Activated T-helper 1 cell treated with Interleukin-2 at 50 U/mL for 16 hours (primary cell): ENCODE data around the gene PIN1.

Source experiments
- DNase-seq: peaks from one replicate; pipeline ENCODE4 v3.0.0-alpha.2; 2020; ENCODE audit warnings: low read depth

The PIN1 gene

DNA sequence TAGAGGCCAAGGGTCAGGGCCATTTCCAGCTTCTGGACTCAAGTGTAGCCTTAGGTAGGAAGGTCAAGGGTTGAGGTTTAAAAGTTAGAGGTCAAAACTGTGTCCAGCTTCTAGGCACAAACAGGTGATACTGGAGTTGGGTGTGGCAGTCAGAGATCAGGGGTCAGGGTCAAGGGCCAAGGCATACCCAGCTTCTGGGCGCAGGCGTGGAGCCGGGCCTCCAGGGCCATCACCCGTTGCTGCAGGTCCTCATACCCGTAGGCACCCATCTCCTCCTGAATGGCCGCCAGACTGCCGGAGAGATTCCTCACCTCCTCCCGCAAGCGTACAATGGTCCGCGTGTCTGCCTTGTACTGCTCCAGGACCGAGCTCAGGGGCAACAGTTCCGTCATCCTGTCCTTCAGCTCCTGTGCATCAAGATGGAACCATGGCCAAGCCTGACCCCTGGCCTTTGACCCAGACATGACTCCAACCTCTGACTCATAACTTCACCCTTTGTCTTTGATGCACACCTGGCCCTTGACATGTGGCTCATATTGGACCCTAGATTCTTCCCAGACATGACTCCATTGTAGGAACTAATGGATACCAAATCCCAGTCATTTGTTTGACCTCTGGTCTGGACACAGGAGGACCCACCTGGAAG lies 22.1 kb downstream of the PIN1 start:
- no peak for DNase-seq

DNA sequence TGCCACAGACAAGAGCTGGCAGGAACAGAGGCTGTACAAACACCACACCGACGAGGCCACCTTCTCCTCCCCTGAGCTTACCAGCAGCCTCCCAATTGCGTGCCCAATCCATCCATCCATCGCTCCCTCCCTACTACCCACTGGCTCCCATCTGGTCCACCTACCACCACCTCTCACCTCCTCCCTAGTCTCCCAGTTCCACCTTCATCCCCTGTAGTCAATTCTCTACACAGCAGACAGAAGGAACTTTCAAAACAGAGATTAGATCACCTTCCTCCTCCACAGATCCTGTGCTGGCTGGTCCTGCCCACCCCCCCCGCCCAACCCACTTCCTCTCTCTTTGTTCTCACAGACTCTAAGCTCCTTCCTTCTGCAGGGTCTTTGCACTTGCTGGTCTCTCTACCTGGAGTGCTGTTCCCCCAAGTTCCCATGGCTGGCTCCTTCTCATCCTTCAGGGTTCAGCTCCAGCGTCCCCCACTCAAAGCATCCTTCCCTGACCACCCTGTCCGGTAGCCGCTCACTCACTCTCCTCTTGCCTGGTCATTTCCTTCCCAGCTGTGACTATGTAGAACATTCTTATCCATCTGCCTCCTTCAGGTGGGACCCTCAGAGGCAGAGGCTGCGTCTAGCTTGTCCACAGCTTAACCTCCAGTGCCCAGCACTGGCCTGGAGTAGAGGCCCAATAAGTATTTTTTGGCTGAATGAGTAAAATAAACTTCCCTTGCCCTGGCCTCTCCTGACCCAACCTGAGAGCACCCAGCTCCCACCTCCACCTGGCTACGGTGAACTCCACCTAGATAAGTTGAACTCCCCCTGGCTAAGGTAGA lies 23.0 kb downstream of the PIN1 start:
- no peak for DNase-seq

DNA sequence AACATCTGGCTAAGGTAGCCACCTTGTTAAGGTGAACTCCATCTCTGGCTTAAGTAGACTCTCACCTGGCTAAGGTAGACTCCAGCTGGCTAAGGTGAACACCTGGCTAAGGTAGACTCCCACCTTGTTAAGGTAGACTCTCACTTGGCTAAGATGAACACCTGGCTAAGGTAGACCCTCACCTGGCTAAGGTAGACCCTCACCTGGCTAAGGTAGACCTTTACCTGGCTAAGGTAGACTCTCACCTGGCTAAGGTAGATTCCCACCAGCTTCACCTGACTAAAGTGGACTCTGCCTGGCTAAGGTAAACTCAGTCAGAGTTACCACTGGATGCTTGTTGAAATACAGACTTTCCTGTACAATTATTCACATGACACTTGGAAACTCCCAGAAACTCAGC lies 23.6 kb downstream of the PIN1 start:
- no peak for DNase-seq

DNA sequence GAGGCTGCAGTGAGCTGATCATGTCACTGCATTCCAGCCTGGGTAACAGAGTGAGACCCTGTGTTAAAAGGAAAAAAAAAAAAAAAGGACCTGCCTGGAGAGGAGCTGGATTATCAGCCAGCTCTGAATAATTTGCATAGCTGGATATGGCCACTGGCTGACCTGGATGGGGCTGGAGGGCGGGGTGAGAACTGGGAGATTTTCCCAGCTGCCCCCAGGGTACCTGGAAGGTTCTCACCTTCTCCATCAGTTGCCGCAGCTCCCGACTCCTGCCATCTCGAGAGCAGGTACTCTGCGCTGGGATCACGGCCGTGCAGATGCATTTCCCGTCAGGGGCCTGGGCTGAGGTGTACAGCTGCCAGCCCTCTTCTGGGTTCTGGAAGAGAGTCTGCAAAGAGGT lies 25.3 kb downstream of the PIN1 start:
- DNase-seq, result no peak

DNA sequence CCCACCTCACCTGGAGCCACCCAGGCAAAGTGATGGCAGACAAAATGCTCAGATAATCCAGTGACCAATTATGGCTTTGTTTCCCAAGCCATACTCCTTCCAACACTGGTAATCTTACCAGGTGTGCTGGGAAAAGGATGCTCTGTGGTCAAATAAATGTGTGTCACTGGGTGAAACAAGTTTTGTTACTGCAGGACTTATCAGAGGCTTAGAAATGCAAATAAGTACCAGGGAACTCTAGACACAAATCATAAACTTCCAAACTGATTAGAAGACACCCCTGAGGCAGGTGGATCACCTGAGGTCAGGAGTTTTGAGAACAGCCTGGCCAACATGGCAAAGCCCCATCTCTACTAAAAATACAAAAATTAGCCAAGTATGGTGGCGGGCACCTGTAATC lies 26.4 kb downstream of the PIN1 start:
- no peak for DNase-seq

DNA sequence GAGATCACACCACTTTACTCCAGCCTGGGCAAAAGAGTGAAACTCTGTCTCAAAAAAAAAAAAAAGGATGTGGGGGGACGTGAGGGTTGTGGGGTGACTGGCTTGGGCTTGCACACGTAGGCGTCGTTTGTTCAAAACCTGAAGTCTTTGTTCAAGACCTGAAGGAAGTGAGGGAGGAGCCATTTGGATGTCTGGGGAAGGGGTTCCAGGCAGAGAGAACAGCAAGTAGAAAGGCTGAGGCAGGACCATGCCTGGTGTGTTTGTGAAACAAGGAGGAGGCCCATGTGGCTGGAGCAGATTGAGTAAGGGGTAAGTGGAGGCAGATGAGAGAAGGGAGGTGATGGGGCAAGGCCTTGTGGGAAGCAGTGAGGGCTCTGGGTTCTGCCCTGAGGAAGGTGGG lies 27.8 kb downstream of the PIN1 start:
- DNase-seq, result no peak

DNA sequence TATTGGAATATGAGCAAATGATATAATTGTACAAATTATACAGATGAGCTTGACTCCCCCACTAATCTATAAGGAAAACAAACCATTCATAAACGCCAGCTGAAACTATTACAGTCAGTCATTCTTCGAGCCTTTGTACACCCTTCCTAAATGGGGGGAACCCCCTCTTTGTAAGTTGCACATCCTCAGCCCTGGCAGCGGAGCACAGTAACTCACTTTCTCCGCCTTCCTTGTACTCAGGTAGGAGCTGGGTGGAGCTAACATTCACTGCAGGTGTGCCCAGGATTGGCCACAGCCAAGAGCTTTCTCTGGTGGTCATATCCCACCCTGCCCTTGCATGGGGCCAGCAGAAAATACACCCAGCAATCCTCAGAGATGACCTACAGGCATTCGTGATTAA lies 28.6 kb downstream of the PIN1 start:
- DNase-seq, result no peak

DNA sequence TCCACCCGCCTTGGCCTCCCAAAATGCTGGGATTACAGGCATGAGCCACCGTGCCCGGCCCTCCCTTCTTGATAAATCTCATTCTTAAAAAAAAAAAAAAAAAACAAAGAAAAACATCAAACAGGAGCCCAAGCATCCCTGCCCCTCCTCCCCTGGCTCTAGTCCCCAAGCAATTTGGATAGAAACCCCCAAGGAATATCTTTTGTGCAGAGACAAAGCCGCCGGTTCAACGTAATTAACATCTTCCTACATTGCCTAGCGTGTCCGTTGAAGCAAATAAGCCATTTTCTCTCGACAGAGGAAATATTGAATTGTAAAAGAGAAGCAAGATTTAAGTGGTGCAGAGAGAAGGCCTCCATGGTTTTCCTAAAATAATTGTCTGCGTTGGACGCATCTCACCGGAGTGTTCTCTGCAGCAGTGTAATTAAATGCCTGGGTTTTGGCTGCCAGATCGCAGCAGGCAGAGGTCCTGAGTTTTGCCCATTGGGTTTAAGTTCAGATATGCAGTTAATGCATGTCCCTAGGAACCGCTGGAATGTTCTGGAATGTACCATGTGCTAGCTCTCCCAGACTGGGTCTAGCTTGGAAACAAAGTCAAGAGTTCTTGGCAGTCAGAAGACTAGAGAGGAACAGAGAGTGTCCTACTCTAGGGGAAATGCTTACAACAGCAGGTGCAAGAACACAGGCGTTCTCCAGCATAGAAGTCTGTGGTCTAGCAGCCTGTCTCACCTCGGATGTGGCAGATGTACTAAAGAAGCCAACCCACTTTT lies 30.8 kb downstream of the PIN1 start:
- DNase-seq, result peak; percentile 27

DNA sequence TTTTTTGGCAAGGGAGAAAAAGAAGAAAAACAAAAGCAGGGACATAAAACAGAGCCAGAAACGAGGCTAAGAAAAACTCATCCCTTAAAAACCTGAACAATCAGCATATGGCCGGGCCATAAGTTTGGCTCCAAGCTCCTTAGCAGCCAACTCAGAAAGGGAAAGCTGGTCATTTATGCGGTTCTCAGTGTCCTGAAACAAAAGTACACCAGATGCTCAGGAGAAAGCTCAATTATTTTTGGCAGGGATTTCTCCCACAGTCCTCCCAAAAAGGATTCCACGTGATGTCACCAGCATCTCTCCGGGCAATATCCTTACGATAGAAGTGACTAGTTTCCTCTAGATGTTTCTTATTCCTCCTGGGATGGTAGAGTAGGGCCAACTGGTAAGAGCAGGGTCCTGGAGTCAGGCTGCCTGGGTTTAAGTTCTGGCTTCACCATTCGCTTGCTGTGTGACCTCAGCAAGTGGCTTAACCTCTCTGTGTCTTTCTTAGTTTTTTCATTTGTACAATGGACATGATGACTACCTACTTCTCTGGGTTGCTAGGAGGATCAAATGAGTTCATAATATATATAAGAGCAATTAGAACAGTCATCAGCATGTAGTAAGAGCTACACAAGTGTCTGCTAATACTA lies 34.0 kb downstream of the PIN1 start:
- DNase-seq, result no peak

DNA sequence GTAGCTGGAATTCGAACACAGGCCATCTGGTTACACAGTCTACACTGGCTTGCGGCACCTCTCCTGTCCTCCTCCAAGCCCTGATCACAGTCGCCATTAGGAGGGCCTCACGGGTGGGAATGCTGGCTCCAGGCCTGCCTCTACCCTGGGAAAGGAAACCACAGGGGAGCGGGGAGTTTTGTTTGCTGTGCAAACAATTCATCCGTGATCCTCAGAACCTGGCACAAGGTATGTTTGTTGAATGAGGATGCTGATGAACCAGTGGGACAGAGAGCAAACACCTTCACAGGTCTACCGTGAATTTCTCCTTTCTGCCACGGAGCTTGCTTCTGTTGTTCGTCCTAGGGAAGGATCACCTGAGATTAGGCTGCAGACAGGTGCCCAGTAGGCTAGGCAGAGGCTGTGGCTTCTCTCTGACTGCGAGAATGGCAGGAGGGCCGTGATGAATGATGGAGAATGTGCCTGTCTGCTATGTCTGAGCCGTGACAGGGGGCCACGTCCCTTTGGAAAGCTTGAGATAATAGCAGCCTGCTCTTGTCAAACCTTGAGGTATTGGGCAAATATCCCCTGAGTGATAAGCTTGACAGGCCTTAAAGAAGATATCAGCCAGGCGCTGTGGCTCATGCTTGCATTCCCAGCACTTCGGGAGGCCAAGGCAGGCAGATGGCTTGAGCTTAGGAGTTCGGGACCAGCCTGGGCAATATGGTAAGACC lies 36.7 kb downstream of the PIN1 start:
- DNase-seq, result no peak

DNA sequence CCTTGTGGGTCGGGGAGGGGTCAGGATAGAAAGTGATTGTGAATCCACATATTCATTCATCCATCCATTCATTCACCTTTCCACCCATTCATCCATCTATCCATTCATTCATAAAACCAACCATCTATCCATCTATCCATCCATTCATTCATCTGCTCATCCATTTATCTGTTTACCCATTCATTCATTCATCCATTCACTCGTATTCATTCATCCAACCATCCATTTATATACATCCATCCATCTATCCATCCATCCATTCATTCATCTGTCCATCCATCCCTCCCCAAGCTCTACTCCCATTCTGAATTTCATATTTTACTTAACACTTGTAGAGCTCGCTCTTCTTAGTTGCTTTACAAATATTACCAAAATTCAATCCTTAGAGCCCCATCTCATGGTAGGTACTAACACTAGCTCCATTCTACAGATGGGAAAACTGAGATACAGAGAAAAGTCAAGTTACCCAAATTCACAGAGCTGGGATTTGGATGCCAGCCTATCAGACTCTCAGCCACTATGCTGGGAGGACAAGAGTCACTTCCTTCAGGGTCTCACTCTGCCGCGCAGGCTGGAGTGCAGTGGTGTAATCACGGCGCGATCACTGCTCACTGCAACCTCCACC lies 37.6 kb downstream of the PIN1 start:
- DNase-seq, result no peak

DNA sequence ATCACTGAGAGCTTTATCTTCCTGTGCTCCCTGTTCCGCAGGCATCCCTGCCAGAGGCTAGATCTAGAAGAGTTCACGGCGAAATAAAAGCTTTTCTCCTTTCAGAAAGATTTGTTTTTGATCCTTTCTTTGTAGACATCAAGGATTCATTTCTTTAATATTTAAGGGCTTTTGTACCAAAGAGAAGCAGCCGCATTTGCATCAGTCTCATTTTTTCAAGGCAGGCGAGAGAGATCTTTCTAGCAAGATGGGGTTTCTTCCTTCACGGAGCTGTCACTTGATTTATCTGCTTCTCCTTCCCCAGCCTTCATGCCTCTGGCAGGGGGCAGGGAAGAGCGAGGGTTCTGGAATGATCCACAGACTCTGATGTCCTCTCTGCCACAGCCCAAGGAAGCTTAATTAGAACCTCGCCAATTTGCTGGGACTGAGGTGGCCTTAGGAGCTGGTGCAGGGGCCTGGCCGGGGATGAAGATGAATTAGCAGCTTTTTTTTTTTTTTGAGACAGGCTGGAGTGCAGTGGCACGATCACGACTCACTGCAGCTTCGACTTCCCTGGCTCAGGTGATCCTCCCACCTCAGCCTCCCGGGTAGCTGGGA lies 40.0 kb downstream of the PIN1 start:
- no peak for DNase-seq

DNA sequence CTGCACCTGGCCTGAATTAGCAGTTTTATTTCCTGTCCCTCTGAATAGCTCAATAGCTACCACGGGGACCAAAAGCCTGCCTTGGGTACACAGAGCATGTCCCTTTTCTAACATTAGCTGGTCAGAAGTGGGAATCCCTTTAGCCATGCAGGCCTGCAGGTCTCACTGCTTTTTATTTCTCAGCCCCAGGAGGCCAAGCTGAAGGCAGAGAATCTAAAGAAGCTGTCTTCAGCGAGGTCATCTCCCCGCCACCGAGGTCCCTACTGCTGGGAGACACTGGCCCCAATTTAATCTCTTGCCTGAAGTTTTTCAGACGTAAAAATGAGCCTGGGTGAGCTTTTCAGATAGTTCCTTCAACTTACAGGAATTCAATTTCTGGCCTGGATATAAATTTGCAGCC lies 40.7 kb downstream of the PIN1 start:
- DNase-seq, result no peak

DNA sequence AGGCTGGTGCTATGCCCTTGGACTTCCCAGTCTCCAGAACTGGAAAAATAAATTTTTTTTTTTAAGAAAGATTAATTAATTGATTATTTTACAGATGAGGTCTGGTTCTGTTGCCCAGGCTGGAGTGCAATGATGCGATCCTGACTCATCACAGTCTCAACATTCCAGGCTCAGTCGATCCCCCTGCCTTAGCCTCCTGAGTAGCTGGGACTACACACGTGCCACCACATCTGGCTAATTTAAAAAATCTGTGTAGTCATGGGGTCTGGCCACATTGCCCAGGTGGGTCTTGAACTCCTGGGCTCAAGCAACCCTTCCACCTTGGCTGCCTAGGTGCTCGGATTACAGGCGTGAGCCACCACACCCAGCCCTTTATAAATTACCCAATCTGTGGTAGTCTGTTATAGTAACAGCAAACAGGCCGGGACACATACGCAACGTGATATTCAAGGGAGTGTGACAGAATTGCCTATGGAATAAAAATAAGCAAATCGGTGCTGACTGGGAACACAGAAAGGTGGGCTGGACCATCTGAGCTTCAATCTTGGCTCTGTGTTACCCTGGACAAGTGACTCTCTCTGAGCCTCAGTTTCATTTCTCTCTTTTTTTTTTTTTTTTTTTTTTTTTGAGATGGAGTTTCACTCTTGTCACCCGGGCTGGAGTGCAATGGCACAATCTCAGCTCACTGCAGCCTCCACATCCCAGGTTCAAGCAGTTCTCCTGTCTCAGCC lies 42.8 kb downstream of the PIN1 start:
- no peak for DNase-seq

DNA sequence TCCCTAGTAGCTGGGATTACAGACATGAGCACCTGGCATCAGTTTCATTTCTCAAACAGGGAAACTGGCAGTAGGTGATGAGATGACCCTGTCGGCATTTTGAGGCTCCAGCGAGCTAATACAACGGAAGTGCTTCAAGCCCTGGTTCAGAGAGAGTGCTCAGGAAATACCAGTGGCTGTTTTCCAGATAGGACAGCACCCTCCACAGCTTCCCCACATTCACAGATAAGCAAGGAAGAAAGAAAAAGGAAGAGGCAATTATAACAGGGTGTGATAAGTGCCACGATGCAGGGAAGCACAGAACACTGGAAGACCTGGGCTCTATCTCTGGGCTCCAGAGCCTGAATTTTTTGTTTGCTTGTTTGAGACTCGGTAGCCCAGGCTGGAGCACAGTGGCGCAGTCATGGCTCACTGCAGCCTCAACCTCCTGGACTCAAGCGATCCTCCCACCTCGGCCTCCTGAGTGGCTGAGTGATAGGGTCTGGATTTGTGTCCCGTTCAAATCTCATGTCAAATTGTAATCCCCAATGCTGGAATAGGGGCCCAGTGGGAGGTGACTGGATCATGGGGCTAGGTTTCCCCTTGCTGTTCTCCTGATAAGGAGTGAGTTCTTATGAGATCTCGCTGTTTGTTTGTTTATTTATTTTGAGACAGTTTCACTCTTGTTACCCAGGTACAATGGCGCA lies 43.5 kb downstream of the PIN1 start:
- DNase-seq, result no peak

DNA sequence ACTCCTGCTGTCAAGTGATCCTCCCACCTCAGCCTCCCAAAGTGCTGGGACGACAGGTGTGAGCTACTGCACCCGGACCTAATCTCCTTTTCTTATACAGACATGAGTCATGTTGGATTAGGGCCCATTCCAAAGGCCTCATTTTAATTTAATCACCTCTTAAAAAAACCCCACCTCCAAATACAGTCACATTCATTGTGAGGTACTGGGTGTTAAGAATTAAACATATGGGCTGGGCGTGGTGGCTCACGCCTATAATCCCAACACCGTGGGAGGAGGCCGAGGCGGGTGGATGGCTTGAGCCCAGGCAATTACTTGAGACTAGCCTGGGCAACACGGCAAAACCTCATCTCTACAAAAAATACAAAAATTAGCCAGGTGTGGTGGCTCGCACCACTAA lies 46.6 kb downstream of the PIN1 start:
- DNase-seq, result no peak

DNA sequence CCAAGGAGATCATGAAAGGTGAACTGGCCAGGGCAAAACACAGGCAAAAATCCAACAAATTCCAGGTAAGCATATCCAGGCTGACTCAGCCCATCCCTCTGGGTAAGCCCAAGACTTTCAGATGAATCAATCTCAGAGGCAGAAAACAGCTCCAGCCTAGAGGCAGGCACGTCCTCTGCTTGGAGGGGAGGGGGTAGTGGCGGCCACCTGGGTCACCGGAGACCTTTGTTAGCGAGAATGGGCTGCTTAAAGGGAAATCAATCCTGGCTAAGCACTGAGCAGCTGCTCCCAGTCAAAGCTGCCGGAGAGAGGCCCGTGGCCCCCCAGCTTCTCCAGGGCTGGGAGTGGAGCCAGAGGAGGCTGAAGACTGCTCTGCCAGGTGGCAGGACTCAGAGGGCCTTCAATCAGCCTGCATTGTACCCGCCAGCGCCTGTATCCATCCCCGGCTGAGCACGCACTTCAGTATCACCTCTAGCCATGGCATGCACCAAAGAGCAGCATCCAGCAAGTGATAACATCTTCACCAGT lies 48.2 kb downstream of the PIN1 start:
- DNase-seq, result no peak

DNA sequence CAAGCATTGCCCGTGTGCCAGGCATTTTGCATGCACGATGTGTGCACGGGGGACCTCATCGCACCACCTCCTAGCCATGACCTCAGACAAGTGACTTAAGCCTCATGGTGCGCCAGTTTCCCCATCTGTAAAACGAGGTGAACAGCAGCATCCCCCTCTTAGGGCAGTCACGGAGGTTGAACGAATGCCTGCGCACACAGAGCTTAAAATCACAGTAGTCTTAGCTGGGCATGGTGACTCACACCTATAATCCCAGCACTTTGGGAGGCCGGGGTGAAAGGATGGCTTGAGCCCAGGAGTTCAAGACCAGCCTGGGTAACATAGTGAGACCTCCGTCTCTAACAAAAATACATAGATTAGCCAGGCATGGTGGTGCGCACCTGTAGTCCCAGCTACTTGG lies 48.6 kb downstream of the PIN1 start:
- no peak for DNase-seq

DNA sequence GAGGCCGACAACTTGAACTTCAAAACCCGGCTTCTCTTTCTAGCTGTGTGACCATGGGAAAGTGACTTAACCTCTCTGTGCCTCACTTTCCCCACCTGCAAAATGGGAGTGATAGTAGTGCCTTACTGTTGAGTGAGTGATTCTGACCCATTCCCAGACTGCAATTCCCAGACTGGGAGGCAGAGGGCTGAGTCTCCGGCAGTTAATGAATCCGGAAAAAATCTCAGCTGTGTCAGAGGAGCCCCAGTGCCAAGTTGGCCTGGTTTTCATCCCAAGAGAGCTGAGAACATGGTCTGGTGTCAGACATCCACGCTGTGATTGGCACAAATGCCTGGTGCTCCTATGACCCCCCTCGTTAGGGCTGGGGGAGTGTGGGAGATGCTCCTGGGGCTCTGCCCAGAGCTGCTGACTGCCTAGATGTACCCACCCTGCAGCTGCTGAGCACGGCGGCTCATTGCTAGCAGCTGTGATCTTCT lies 50.0 kb downstream of the PIN1 start:
- no peak for DNase-seq
